CD4-positive, alpha-beta T cell (primary cell): ENCODE measurements around the gene ZBTB40. TPM values are rescaled to one million over a fixed set of nuclear protein-coding genes. Genes with fewer than 3 reads are reported as not detected.

ENCODE experiments used
- ATAC-seq: fragments of 200-7000 bp; cut with Tn5 transposase; one replicate; pipeline ENCODE4 v1.10.0; 2022; ENCODE audit warnings: mild to moderate bottlenecking; ENCODE audit not compliant: poor library complexity
- CTCF ChIA-PET: fragments of 350-600 bp; sonication (Branson Sonifier 250); formaldehyde crosslinking; loops from one replicate; lab custom pipeline; 2021; ENCODE audit warnings: antibody characterized with exemption, inconsistent platforms; lab: Charles Lee
- POLR2A ChIA-PET: fragments of 350-600 bp; sonication (Branson Sonifier 250); formaldehyde crosslinking; loops from one replicate; lab custom pipeline; 2021; ENCODE audit warnings: antibody characterized with exemption, inconsistent platforms; lab: Charles Lee
- DNase-seq, 14 experiments: peaks; one replicate each; pipeline ENCODE4 v3.0.0-alpha.2; 2013 to 2020; ENCODE audit warnings: mixed read lengths in 2 of 14
- H3K27ac ChIP-seq, 2 donors: one replicate each; pipeline versions ENCODE4 v1.5.1 to v1.7.0; 2013; ENCODE audit warnings: low read length in 2 of 2, low read depth in 1 of 2, mild to moderate bottlenecking in 1 of 2
- H3K27me3 ChIP-seq, 2 experiments: 1 replicate in 1 of 2; 2 replicates in 1 of 2; pipeline versions ENCODE4 v1.6.1 to v1.7.0; 2013; ENCODE audit warnings: low read length in 2 of 2, control low read depth in 1 of 2, mild to moderate bottlenecking in 1 of 2, moderate library complexity in 1 of 2; ENCODE audit not compliant: insufficient read depth in 2 of 2, control insufficient read depth in 1 of 2
- H3K36me3 ChIP-seq: one replicate; pipeline ENCODE4 v1.6.1; 2013; ENCODE audit warnings: low read length, control low read depth; ENCODE audit not compliant: insufficient read depth
- H3K4me1 ChIP-seq: one replicate; pipeline ENCODE4 v1.6.1; 2013; ENCODE audit warnings: low read length, control low read depth; ENCODE audit not compliant: insufficient read depth
- H3K4me3 ChIP-seq: one replicate; pipeline ENCODE4 v1.5.1; 2013; ENCODE audit warnings: mild to moderate bottlenecking, low read length, moderate library complexity
- H3K9me3 ChIP-seq, 2 experiments: 1 replicate in 1 of 2; 2 replicates in 1 of 2; pipeline versions ENCODE4 v1.6.1 to v1.7.0; 2013; ENCODE audit warnings: low read length in 2 of 2, mild to moderate bottlenecking in 2 of 2, control low read depth in 1 of 2, moderate library complexity in 1 of 2; ENCODE audit not compliant: control insufficient read depth in 1 of 2, insufficient read depth in 1 of 2
- H3K27ac Mint-ChIP-seq: one replicate; pipeline ENCODE4 v1.8.0; 2020; ENCODE audit warnings: mixed read lengths
- H3K27me3 Mint-ChIP-seq: one replicate; pipeline ENCODE4 v1.8.0; 2021; ENCODE audit warnings: mixed read lengths
- H3K36me3 Mint-ChIP-seq: one replicate; pipeline ENCODE4 v1.8.0; 2021; ENCODE audit warnings: low read depth, mixed read lengths
- H3K4me1 Mint-ChIP-seq: one replicate; pipeline ENCODE4 v1.8.0; 2021; ENCODE audit warnings: low read depth, mixed read lengths
- H3K4me3 Mint-ChIP-seq: one replicate; pipeline ENCODE4 v1.8.0; 2020; ENCODE audit warnings: mild to moderate bottlenecking, mixed read lengths
- H3K9me3 Mint-ChIP-seq: one replicate; pipeline ENCODE4 v1.8.0; 2020; ENCODE audit warnings: mixed read lengths
- intact Hi-C, 2 experiments: fragments of 100-400 bp; cut with DNase I in 1 of 2; cut with micrococcal nuclease in 1 of 2; formaldehyde crosslinking; loops; one replicate each; pipeline versions ENCODE4 v1.15.1 to v1.9.0; 2023 to 2025; cut with DNase I, micrococcal nuclease
- total RNA-seq, 174 experiments: library from RNA in 2 of 174; stranded (reverse) in 2 of 174; gene quantifications; one replicate each; pipeline ENCODE4 v1.2.3 and lab custom pipeline; 2021 to 2026
- TF ChIP-seq, protein P1 (sequence below): fragments of 200-600 bp; IDR thresholded peaks from one replicate; pipeline ENCODE4 v1.8.0; 2022; ENCODE audit warnings: antibody characterized with exemption, mild to moderate bottlenecking

ZBTB40 gene
- total RNA-seq, 2 experiments from 2014 or later, result 28.4 to 30.6 TPM

DNA sequence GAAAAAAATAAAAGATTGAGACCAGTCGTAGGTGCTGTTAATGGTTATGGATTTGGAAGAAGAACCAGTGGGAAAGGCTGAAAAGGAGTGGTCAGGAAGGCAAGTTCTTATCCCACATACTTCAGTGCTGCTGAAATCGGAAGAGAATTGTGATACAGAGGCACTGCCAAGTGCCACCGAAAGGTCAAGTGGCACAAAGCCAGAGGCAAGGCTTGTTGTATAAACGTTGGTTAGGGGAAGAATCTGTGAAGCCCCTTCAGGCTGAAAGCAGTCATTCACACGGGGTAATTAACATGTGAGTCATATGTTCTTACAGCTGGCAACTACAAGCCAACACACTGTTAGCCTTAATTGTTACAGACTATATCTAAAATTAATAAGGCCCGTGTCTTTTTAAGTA, 48.8 kb downstream of the ZBTB40 start:
- intact Hi-C loops, result no loop called here
- Mint-ChIP-seq H3K9me3 (no peaks in the 10 kb centered on the region), H3K36me3 (peaks cover 78% of the 10 kb centered on the region), H3K4me1 (no peaks in the 10 kb centered on the region), H3K4me3 (no peak overlapping the region), H3K27me3 (no peaks in the 10 kb centered on the region), H3K27ac (no peak overlapping the region)
- H3K27ac ChIP-seq, result no peak overlapping the region
- CTCF ChIA-PET, result no interaction called here
- no peak for DNase-seq
- POLR2A ChIA-PET, result no interaction called here
- TF ChIP-seq, protein P1, sequence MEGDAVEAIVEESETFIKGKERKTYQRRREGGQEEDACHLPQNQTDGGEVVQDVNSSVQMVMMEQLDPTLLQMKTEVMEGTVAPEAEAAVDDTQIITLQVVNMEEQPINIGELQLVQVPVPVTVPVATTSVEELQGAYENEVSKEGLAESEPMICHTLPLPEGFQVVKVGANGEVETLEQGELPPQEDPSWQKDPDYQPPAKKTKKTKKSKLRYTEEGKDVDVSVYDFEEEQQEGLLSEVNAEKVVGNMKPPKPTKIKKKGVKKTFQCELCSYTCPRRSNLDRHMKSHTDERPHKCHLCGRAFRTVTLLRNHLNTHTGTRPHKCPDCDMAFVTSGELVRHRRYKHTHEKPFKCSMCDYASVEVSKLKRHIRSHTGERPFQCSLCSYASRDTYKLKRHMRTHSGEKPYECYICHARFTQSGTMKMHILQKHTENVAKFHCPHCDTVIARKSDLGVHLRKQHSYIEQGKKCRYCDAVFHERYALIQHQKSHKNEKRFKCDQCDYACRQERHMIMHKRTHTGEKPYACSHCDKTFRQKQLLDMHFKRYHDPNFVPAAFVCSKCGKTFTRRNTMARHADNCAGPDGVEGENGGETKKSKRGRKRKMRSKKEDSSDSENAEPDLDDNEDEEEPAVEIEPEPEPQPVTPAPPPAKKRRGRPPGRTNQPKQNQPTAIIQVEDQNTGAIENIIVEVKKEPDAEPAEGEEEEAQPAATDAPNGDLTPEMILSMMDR, result no peak
- no peaks in the 10 kb centered on the region for H3K27me3 ChIP-seq
- H3K36me3 ChIP-seq, result peaks cover 36% of the 10 kb centered on the region
- H3K4me3 ChIP-seq, result no peak overlapping the region
- no peaks in the 10 kb centered on the region for H3K9me3 ChIP-seq
- H3K4me1 ChIP-seq, result no peaks in the 10 kb centered on the region
- no peak for ATAC-seq

DNA sequence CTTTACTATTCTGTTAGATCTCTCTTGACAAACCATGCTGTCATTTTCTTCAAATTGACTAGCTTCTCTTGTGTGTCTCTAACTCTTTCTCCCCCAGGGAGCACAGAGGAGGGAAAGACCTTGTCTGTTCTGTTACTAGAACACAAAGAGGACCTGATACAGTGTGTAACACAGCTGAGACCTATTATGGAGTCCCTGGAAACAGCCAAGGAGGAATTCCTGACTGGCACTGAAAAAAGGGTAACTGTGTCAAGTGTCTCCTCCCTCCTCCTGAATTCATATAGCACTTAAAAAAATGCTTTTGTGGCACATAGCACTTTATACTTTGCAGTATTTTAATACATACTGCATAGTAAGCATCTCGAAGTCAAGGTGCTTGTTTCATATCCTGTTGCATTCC, 50.6 kb downstream of the ZBTB40 start:
- H3K4me1 ChIP-seq, result no peaks in the 10 kb centered on the region
- H3K36me3 ChIP-seq, result peaks cover 40% of the 10 kb centered on the region
- H3K9me3 Mint-ChIP-seq, result no peaks in the 10 kb centered on the region
- no peak overlapping the region for H3K27ac ChIP-seq
- CTCF ChIA-PET, result no interaction called here
- H3K4me1 Mint-ChIP-seq, result no peaks in the 10 kb centered on the region
- peaks cover 79% of the 10 kb centered on the region for H3K36me3 Mint-ChIP-seq
- H3K27me3 Mint-ChIP-seq, result no peaks in the 10 kb centered on the region
- no peaks in the 10 kb centered on the region for H3K27me3 ChIP-seq
- no peak overlapping the region for H3K27ac Mint-ChIP-seq
- no peak for DNase-seq
- POLR2A ChIA-PET, result no interaction called here
- TF ChIP-seq, protein P1, result no peak
- H3K9me3 ChIP-seq, result no peaks in the 10 kb centered on the region
- H3K4me3 ChIP-seq, result no peak overlapping the region
- intact Hi-C loops, result no loop called here
- no peak for ATAC-seq
- no peak overlapping the region for H3K4me3 Mint-ChIP-seq

DNA sequence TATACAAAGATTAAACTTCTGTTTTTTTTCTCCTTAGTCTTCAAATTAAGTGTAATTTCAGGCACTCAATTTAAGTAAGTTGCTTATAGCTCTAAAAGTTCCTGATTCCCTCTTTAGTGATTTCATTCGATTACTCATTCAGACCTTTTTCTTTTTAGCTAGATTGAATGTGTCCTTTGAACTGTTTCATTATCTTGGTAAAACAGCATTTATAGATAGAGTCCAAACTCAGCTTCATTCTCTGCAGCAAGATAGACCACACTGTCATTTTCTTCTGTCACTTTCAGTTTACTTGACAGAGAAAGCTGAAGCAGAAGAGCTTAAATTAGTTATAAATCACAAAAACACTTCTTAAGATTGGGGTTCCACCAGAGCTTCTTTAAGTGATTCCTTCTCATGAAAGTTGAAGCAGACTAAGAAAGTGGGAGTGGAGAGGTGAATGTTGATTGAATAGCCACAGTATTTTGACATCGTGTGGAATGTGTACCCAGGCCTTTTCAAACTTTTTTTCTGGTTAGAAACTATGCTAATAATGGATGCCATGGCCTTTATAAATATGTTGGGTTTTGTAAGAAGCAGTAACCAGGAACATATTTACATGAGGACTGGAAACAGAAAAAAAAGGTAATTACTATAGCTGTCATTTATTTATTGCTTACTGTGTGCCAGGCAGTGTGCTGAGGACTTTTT, 52.2 kb downstream of the ZBTB40 start:
- Mint-ChIP-seq H3K4me1 (no peaks in the 10 kb centered on the region), H3K9me3 (no peaks in the 10 kb centered on the region), H3K4me3 (no peak overlapping the region), H3K36me3 (peaks cover 82% of the 10 kb centered on the region), H3K27me3 (no peaks in the 10 kb centered on the region), H3K27ac (no peak overlapping the region)
- H3K9me3 ChIP-seq, result no peaks in the 10 kb centered on the region
- no peak overlapping the region for H3K27ac ChIP-seq
- ChIA-PET CTCF (interaction anchor here (1.7 kb wide), 1 partner anchor 12 kb away, joined by 5 read pairs; no protein-coding TSS in a partner anchor), POLR2A (no interaction called here)
- TF ChIP-seq, protein P1, result no peak
- no peak for ATAC-seq
- no peaks in the 10 kb centered on the region for H3K27me3 ChIP-seq
- no peak for DNase-seq
- intact Hi-C loops, result no loop called here
- H3K36me3 ChIP-seq, result peaks cover 52% of the 10 kb centered on the region
- H3K4me3 ChIP-seq, result no peak overlapping the region
- no peaks in the 10 kb centered on the region for H3K4me1 ChIP-seq
